ENCODE data around the gene TMEM219.

Gene TMEM219

GRCh38 chr16:29994600-29995323 lies 32.9 kb downstream of the TMEM219 start:
- in situ Hi-C loops (cut with MboI; ENCODE audit: low sequenced_read_pairs), result no loop called here

DNA sequence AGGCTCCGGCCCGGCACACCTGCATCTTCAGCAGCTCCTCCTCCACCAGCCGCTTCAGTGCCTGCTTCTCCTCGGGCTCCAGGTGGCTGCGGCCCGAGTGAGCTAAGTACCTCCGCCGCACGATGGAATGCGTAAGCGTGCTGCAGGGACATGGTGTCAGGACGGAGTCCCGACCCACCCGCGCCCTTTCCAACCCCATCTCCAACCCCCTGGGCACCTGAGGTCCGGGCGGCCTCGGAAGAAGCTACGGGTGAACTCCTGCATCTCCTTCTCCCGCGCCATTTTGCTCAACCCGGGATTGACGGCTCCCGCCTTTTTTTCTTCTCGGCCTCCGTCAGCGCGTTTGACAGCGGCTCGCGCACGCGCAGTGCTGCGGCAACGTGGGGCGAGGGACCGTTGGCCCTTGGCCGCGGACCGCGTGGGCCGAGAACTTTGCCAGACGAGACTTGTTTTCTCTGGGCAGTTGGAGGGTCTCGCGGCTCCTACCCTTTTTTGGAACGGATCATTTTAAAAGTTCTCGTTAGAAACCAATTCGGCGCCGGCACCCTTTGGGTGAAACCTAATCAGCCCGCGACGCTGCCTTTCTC lies 33.5 kb downstream of the TMEM219 start, which contains the start of gene HIRIP3:
Gene HIRIP3, minus strand, starts transcription at position 294 of the 587 bp plus-strand sequence. Its CDS starts 12 bp downstream, at position 282.
- in situ Hi-C loops (cut with MboI; ENCODE audit: low sequenced_read_pairs), result no loop called here

- in situ Hi-C loops (cut with MboI; ENCODE audit: low sequenced_read_pairs), result no loop called here
Observed at GRCh38 chr16:29995911-29996765, 34.3 kb downstream of the TMEM219 start, which contains the start of gene INO80E. INO80E (plus strand) TSS chr16:29996241; CDS start chr16:29996311, 70 bp downstream.

- in situ Hi-C loops (cut with MboI; ENCODE audit: low sequenced_read_pairs), result no loop called here
Observed at GRCh38 chr16:29996766-29997250, 34.9 kb downstream of the TMEM219 start.

GRCh38 chr16:29999605-30000004 lies 37.7 kb downstream of the TMEM219 start:
- in situ Hi-C loops (cut with MboI; ENCODE audit: low sequenced_read_pairs), result no loop called here

- in situ Hi-C loops (cut with MboI; ENCODE audit: low sequenced_read_pairs), result no loop called here
Observed at GRCh38 chr16:30000735-30001631, 39.1 kb downstream of the TMEM219 start.

DNA sequence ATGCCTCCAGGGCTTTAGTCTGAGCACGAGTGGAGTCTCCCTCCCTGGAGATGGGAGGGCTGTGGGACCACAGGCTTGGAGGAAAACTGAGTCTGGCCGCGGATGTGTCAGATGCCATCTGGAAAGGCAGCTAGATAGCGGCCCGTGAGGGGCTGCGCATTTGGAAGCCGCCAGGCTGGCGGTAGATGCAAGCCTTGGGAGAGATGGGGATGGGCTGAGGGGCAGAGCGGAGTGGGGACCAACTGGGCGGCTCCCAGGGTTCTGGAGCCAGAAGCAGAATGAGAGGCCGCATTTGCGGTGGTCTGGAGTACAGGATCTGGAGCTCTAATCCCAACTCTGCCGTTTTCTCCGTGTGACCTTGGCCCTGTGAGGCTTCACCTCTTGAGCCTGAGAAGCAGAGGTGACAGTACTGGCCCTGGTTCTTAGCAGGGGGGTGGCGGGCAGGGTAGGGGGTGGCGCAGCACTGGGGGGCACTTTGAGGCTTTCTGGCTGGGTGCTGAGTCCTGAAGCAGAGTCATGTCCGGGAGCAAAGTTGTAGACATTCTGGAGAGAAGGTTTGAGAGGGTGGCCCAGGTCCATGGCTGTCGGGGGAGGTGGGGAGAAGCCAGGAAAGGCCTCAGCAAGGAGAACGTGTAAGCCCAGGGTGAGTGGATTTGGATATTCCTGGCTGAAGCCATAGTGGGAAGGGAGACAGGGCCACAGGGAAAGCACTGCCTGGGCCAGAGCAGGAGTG lies 40.9 kb downstream of the TMEM219 start:
- in situ Hi-C loops (cut with MboI; ENCODE audit: low sequenced_read_pairs), result no loop called here

DNA sequence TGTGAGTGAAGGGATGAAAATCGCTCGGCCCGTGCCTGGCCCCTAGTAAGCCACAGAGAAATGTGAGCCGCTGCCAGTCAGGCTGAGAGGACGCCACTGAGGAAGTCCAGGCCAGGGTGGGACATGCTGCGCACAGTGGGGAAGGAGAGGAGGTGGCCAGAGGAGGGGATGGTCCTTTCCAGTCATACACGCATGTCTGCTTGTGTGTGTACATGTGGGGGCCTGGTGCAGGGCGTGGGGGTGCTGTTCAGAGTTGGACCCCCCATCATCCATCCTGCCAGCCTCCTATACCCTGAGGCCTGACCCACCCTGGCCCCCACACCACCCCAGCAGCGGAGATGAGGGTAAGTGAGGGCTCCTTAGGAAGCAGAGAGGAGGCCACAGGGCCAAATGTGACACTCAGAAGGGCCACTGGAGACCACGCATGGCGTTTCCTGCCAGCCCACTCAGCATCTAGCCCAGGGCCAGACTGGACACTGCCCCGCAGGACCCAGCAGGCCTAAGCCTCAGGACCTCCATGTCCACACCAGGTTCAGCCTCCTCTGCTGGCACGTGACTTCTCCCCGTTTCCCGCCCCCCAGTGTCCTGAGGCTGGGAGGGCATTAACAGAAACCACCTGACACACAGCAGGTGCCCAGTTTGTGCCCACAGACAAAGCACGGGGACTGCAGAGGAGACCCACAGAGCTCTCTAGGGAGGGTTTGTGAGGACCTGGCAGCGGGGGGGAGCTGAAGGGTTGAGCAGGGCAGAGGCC lies 42.0 kb downstream of the TMEM219 start:
- in situ Hi-C loops (cut with MboI; ENCODE audit: low sequenced_read_pairs), result no loop called here

- in situ Hi-C loops (cut with MboI; ENCODE audit: low sequenced_read_pairs), result no loop called here
Observed at GRCh38 chr16:30004424-30004776, 42.5 kb downstream of the TMEM219 start.

DNA sequence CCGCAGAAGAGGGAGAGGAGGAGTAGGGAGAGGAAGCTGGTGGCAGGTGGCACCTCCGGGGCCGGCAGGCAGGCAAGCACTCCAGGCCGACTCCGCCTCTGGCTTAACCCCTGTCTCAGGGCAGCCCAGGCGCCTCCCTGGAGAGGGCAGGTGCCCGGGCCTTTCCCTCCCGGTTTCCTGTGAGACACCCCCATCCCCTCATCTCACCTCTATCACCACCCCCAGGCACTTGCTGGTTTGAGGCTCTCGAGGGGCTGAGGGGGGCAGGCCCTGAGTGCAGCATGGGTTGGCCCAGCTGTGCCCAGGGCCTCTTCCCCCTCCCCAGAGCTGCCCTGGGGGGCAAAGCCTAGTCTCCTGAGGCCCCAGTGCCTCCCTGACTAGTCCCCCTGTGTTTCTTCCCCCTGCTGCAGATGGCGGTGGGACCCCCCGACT lies 42.9 kb downstream of the TMEM219 start:
- in situ Hi-C loops (cut with MboI; ENCODE audit: low sequenced_read_pairs), result no loop called here

DNA sequence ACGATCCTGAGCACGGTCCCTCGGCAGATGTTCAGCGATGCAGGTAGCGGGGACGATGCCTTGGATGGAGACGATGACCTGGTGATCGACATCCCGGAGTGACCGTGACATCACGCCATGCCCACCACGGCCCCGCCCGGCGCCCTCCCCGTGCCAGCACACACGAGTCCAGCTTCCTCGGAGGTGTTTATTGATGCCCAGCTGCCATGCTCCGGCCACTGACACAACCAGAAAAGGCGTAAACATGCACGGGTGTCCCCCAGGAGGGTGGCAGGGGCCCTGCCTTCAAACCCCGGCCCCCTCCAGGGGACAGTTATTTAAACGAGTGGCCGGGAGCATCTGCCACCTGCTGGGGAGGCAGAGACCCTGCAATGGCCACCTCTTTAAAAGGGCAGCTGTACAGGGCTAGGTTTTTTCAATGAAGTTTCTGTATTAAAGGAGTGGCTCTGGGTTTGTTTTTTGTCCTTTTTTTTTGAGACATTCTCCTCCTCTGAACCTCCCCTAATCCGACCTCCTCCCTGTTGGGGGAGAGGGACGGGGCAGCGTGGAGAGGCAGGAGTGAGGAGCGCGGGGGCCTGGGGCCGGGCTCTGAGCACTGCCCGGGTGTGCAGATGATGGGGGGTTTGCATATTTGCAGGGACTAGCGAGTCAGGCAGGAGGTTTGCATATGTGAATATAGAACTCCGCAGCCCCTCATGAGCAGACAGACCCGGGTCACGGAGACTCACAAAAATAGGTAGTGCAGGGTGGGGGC lies 43.6 kb downstream of the TMEM219 start:
- in situ Hi-C loops (cut with MboI; ENCODE audit: low sequenced_read_pairs), result no loop called here

- in situ Hi-C loops (cut with MboI; ENCODE audit: low sequenced_read_pairs), result no loop called here
Observed at GRCh38 chr16:30006095-30006473, 44.2 kb downstream of the TMEM219 start.

- in situ Hi-C loops (cut with MboI; ENCODE audit: low sequenced_read_pairs), result no loop called here
Observed at GRCh38 chr16:30006659-30007377, 44.9 kb downstream of the TMEM219 start.

- in situ Hi-C loops (cut with MboI; ENCODE audit: low sequenced_read_pairs), result no loop called here
Observed at GRCh38 chr16:30007378-30007895, 45.6 kb downstream of the TMEM219 start.

- in situ Hi-C loops (cut with MboI; ENCODE audit: low sequenced_read_pairs), result no loop called here
Observed at GRCh38 chr16:30009085-30009862, 47.4 kb downstream of the TMEM219 start.

GRCh38 chr16:30009990-30010843 lies 48.3 kb downstream of the TMEM219 start:
- in situ Hi-C loops (cut with MboI; ENCODE audit: low sequenced_read_pairs), result no loop called here
